Liver (tissue), 9 donors: ENCODE measurements around the gene MSLN. TPM values are rescaled to one million over a fixed set of nuclear protein-coding genes. Genes with fewer than 3 reads are reported as not detected.

ENCODE experiments used
- DNase-seq: peaks from one replicate; pipeline ENCODE4 v3.0.0-alpha.2; 2017; ENCODE audit warnings: low spot score
- H3K27ac ChIP-seq, 2 donors: one replicate each; pipeline ENCODE4 v1.7.0; 2013; ENCODE audit warnings: inconsistent platforms in 2 of 2, low read length in 2 of 2, control low read depth in 1 of 2, low read depth in 1 of 2, mild to moderate bottlenecking in 1 of 2
- H3K27me3 ChIP-seq, 4 donors: one replicate each; pipeline versions ENCODE4 v1.6.1 to v1.7.0; 2013; ENCODE audit warnings: low read length in 3 of 4, inconsistent platforms in 1 of 4, mild to moderate bottlenecking in 1 of 4, moderate library complexity in 1 of 4; ENCODE audit not compliant: control insufficient read depth in 4 of 4, insufficient read depth in 4 of 4
- H3K36me3 ChIP-seq, 4 donors: one replicate each; pipeline versions ENCODE4 v1.6.1 to v1.7.0; 2013; ENCODE audit warnings: low read length in 3 of 4, mild to moderate bottlenecking in 3 of 4, low read depth in 1 of 4, moderate library complexity in 1 of 4; ENCODE audit not compliant: control insufficient read depth in 4 of 4, insufficient read depth in 3 of 4
- H3K4me1 ChIP-seq, 4 donors: one replicate each; pipeline versions ENCODE4 v1.6.1 to v1.7.0; 2013; ENCODE audit warnings: low read length in 3 of 4, mild to moderate bottlenecking in 3 of 4, moderate library complexity in 1 of 4; ENCODE audit not compliant: control insufficient read depth in 4 of 4, insufficient read depth in 4 of 4
- H3K4me3 ChIP-seq, 3 donors: one replicate each; pipeline versions ENCODE4 v1.6.1 to v1.7.0; 2013; ENCODE audit warnings: low read length in 3 of 3, control low read depth in 1 of 3, low read depth in 1 of 3, mild to moderate bottlenecking in 1 of 3
- H3K9ac ChIP-seq, 2 donors: one replicate each; pipeline ENCODE4 v1.7.0; 2013; ENCODE audit warnings: low read length in 2 of 2, mild to moderate bottlenecking in 2 of 2, moderate library complexity in 2 of 2, control low read depth in 1 of 2, low read depth in 1 of 2
- H3K9me3 ChIP-seq, 4 donors: one replicate each; pipeline versions ENCODE4 v1.6.1 to v1.7.0; 2013; ENCODE audit warnings: low read length in 3 of 4; ENCODE audit not compliant: control insufficient read depth in 4 of 4
- FOXA2 ChIP-seq: IDR thresholded peaks from 2 replicates; pipeline ENCODE4 v1.6.1; 2016; ENCODE audit warnings: antibody characterized with exemption
- JUND ChIP-seq, 2 donors: IDR thresholded peaks; 2 replicates each; pipeline ENCODE4 v1.6.1; 2016; ENCODE audit warnings: antibody characterized with exemption in 2 of 2
- NR2F2 ChIP-seq: IDR thresholded peaks from 2 replicates; pipeline ENCODE4 v1.6.1; 2016; ENCODE audit warnings: antibody characterized with exemption
- TAF1 ChIP-seq: conservative IDR thresholded peaks from 2 replicates; pipeline ENCODE4 v1.6.1; 2016; ENCODE audit warnings: antibody characterized with exemption, mild to moderate bottlenecking
- WGBS: extraction: QIAGEN DNeasy Blood & Tissue Kit; methylation state at CpG from one replicate; pipeline ENCODE4 v1.1.7; 2013; 5-methylcytosine and 5-hydroxymethylcytosine counted together
- polyA plus RNA-seq, 2 donors: library from polyadenylated mRNA; stranded (reverse) in 1 of 2; unstranded in 1 of 2; fragments of 200-250 nt in 1 of 2; fragments of >200 nt in 1 of 2; fragmentation: Nextera tagmentation in 1 of 2; extraction: Ambion mirVana in 1 of 2; gene quantifications; one replicate each; pipeline versions ENCODE4 v1.2.1 to v1.2.3, GENCODE V29; 2013 to 2015
- total RNA-seq, 2 donors: library from RNA; depleted of rRNA; stranded (reverse); fragments of >200 nt; gene quantifications; one replicate each; pipeline ENCODE4 v1.2.3, GENCODE V29; 2014
- TF ChIP-seq, protein P1 (sequence below): fragments of 150-350 bp; IDR thresholded peaks from 2 replicates; pipeline ENCODE4 v1.5.1; 2017; ENCODE audit warnings: improper control_type of control experiment, low read depth, low read length; ENCODE audit not compliant: missing input control
- TF ChIP-seq, protein P2 (sequence below): IDR thresholded peaks from 2 replicates; pipeline ENCODE4 v1.6.1; 2016; ENCODE audit warnings: antibody characterized with exemption
- TF ChIP-seq, protein P3 (sequence below): IDR thresholded peaks from 2 replicates; pipeline ENCODE4 v1.6.1; 2016; ENCODE audit warnings: antibody characterized with exemption
- TF ChIP-seq, protein P4 (sequence below): IDR thresholded peaks from 2 replicates; pipeline ENCODE4 v1.6.1; 2016; ENCODE audit warnings: antibody characterized with exemption, mild to moderate bottlenecking
- TF ChIP-seq, protein P5 (sequence below): IDR thresholded peaks from 2 replicates; pipeline ENCODE4 v1.6.1; 2016; ENCODE audit warnings: antibody characterized with exemption
- donor health status: healthy.
- donor health status: healthy.
- donor health status: healthy.
- donor health status: healthy.
- donor health status: healthy.

The MSLN gene
- total and polyA plus RNA-seq, 4 donors: 0.03 to 0.65 (median 0.08) TPM; not detected in 1

DNA sequence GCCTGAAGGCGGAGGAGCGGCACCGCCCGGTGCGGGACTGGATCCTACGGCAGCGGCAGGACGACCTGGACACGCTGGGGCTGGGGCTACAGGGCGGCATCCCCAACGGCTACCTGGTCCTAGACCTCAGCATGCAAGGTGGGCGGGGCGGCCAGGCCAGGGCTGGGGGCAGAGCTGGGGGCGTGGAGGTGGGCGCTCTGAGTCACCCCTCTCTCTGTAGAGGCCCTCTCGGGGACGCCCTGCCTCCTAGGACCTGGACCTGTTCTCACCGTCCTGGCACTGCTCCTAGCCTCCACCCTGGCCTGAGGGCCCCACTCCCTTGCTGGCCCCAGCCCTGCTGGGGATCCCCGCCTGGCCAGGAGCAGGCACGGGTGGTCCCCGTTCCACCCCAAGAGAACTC is 7.9 kb downstream of the MSLN start (continued):
- TF ChIP-seq, protein P1, sequence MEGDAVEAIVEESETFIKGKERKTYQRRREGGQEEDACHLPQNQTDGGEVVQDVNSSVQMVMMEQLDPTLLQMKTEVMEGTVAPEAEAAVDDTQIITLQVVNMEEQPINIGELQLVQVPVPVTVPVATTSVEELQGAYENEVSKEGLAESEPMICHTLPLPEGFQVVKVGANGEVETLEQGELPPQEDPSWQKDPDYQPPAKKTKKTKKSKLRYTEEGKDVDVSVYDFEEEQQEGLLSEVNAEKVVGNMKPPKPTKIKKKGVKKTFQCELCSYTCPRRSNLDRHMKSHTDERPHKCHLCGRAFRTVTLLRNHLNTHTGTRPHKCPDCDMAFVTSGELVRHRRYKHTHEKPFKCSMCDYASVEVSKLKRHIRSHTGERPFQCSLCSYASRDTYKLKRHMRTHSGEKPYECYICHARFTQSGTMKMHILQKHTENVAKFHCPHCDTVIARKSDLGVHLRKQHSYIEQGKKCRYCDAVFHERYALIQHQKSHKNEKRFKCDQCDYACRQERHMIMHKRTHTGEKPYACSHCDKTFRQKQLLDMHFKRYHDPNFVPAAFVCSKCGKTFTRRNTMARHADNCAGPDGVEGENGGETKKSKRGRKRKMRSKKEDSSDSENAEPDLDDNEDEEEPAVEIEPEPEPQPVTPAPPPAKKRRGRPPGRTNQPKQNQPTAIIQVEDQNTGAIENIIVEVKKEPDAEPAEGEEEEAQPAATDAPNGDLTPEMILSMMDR: no peak

DNA sequence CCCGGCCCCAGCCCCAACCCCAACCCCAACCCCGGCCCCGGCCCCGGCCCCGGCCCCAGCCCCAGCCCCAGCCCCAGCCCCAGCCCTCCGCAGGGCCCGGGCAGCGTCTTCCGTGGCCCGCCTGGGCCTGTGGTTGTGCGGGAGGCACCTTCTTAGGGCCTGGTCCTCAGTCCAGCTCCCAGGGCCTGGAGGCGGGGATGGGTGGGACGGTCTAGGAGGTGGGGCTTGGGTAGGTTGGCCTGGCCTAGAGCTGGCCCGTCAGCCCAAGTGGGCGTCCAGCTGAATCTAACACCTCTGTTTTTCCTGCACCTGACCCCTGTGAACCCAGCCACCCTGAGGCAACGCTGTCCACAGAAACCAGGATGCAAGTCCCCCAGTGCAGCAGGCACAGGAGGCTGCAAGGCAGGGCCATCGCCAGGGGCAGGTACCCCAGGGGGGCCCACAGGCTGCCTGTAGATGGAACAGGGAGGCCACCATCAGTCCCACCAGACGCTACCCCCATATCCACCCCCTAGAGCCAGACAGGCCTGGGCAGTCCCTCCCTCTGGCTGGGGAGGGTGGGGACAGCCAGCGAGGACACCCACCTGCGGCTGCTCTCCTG is 8.8 kb downstream of the MSLN start:
- Histone ChIP-seq H3K27ac (no peak overlapping the region), H3K9me3 (no peaks in the 10 kb centered on the region), H3K9ac (no peak overlapping the region), H3K27me3 (peaks cover 0 to 3% (median 0%) of the 10 kb centered on the region in 4 donors), H3K4me1 (no peaks in the 10 kb centered on the region), H3K4me3 (no peak overlapping the region), H3K36me3 (no peaks in the 10 kb centered on the region)
- 60% methylated on average over 20 of the region's 20 CpGs for WGBS
- no peak for DNase-seq
- TF ChIP-seq FOXA2 (no peak), TAF1 (no peak), NR2F2 (no peak), JUND (IDR thresholded peaks at IDR 0.05) (no peak)
- TF ChIP-seq, protein P2, sequence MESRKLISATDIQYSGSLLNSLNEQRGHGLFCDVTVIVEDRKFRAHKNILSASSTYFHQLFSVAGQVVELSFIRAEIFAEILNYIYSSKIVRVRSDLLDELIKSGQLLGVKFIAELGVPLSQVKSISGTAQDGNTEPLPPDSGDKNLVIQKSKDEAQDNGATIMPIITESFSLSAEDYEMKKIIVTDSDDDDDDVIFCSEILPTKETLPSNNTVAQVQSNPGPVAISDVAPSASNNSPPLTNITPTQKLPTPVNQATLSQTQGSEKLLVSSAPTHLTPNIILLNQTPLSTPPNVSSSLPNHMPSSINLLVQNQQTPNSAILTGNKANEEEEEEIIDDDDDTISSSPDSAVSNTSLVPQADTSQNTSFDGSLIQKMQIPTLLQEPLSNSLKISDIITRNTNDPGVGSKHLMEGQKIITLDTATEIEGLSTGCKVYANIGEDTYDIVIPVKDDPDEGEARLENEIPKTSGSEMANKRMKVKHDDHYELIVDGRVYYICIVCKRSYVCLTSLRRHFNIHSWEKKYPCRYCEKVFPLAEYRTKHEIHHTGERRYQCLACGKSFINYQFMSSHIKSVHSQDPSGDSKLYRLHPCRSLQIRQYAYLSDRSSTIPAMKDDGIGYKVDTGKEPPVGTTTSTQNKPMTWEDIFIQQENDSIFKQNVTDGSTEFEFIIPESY: no peak
- TF ChIP-seq, protein P3, sequence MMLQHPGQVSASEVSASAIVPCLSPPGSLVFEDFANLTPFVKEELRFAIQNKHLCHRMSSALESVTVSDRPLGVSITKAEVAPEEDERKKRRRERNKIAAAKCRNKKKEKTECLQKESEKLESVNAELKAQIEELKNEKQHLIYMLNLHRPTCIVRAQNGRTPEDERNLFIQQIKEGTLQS: no peak

DNA sequence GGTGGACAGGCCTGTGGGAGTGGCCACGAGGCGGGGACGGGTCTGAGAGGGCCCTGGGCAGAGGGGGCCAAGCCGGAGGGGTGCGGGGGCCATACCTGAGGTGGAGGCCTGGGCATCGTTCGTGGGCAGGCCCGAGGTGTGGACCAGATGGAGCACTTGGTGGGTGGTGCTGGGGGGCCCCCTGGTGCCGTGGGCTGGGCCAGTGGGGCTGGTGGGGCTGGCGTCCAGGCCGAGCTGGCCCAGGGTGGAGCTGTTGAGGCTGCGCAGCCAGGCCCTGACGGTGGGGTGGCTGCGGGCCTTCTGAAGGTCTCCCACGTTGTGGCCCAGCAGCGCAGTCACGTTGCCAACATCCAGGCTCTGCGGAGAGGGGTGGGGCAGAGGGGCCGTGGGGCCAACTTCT is 9.4 kb downstream of the MSLN start:
- Histone ChIP-seq H3K36me3 (no peaks in the 10 kb centered on the region), H3K4me3 (no peak overlapping the region), H3K4me1 (no peaks in the 10 kb centered on the region), H3K27me3 (peaks cover 0 to 3% (median 0%) of the 10 kb centered on the region in 4 donors), H3K9ac (no peak overlapping the region), H3K9me3 (no peaks in the 10 kb centered on the region), H3K27ac (no peak overlapping the region)
- WGBS: 86% methylated on average over 19 of the region's 19 CpGs
- no peak for DNase-seq
- TF ChIP-seq, protein P3: no peak
- TF ChIP-seq TAF1: no peak
- TF ChIP-seq, protein P4, sequence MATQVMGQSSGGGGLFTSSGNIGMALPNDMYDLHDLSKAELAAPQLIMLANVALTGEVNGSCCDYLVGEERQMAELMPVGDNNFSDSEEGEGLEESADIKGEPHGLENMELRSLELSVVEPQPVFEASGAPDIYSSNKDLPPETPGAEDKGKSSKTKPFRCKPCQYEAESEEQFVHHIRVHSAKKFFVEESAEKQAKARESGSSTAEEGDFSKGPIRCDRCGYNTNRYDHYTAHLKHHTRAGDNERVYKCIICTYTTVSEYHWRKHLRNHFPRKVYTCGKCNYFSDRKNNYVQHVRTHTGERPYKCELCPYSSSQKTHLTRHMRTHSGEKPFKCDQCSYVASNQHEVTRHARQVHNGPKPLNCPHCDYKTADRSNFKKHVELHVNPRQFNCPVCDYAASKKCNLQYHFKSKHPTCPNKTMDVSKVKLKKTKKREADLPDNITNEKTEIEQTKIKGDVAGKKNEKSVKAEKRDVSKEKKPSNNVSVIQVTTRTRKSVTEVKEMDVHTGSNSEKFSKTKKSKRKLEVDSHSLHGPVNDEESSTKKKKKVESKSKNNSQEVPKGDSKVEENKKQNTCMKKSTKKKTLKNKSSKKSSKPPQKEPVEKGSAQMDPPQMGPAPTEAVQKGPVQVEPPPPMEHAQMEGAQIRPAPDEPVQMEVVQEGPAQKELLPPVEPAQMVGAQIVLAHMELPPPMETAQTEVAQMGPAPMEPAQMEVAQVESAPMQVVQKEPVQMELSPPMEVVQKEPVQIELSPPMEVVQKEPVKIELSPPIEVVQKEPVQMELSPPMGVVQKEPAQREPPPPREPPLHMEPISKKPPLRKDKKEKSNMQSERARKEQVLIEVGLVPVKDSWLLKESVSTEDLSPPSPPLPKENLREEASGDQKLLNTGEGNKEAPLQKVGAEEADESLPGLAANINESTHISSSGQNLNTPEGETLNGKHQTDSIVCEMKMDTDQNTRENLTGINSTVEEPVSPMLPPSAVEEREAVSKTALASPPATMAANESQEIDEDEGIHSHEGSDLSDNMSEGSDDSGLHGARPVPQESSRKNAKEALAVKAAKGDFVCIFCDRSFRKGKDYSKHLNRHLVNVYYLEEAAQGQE: no peak
- TF ChIP-seq, protein P5, sequence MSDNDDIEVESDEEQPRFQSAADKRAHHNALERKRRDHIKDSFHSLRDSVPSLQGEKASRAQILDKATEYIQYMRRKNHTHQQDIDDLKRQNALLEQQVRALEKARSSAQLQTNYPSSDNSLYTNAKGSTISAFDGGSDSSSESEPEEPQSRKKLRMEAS: no peak
